NCI-H1930 (cell line): ENCODE results near the gene ZMYND10.

Experiments
- DNase-seq, 2 experiments: peaks; one replicate each; lab custom pipeline; 2025; lab: John Stamatoyannopoulos, UW

The ZMYND10 gene

DNA sequence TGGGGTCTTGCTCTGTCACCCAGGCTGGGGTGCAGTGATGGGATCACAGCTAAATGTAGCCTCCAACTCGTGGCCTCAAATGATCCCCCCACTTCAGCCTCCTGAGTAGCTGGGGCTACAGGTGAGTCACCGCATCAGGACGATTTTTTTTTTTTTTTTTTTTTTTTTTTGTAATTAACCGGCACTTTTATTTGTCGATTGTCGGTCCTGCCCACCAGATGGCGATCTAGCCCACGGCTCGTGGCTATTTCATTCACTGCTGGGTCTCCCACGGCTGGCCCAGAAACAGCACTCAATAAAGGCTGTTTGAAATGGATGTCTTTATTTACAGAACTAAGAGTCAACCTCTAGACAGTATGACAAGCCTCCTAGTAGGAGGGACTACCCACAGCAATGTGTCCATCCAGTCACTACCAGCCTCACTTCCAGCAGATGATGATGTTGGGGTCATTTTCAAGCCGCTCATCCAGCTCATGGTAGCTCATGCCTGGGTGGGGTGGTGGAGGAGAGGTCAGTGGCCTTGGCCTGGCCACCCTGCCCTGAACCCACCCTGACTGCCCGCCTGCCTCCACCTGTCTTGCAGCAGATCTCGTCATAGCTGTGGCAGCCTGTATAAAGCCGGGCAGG lies 1.8 kb upstream of the ZMYND10 start:
- peak in 1 of 2 experiments; percentile 29 for DNase-seq

DNA sequence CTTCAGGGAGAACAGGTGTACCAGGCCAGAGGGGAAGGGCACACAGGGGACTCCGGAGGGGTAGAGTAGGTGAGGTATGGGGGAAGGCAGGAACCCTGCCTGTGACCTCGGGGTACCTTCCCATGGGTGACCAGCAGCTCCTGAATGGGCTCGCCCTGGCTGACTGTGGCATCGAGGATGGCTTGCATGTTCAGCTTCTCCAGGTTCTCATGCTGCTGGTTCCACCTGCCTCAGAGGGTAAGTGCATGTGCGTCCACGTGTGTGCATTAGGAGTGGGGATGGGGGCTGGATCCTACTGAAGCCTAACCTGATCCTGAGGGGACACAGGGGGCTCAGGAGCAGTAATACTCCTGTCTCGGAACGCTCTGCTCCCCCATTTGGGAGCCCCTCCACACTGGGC lies 524 bp downstream of the ZMYND10 start:
- DNase-seq: no peak

DNA sequence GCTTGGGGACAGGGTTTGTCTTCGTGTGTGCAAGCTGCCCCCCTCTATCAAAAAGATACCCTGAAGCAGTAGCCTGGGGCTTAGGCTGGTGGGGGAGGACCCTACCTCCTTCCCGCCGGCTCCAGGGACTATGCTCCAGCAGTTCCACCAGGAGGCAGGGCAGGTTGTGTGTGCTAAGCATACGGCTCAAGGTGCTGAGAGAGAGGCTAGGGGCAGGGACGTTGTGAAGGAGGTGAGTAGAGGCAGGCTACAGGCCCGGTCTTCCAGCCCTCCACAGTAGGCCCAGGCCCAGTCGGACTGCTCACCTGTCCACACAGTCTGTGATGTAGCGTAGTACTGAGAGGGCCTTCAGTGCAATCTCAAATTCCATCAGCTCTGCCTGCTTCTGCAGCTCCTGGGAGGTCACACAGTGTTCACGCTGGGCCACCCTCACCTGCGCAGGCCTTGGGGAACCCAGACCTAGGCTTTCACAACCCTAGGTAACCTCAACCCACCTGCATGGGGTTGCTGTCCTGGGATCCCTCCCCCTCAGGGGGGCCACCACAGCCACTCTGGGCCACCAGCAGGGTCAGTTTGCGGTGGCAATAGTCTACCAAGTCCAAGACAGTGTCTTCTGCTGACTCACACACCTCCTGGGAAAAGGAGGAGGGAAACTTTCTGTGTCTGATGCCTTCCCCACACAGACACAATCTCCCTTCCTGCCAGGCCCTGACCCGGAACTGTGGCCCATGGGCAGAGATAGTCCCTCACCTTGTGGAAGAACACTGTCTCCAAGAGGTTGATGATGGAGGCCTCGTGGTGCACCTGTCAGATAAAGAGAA lies 2.5 kb downstream of the ZMYND10 start:
- DNase-seq: no peak

DNA sequence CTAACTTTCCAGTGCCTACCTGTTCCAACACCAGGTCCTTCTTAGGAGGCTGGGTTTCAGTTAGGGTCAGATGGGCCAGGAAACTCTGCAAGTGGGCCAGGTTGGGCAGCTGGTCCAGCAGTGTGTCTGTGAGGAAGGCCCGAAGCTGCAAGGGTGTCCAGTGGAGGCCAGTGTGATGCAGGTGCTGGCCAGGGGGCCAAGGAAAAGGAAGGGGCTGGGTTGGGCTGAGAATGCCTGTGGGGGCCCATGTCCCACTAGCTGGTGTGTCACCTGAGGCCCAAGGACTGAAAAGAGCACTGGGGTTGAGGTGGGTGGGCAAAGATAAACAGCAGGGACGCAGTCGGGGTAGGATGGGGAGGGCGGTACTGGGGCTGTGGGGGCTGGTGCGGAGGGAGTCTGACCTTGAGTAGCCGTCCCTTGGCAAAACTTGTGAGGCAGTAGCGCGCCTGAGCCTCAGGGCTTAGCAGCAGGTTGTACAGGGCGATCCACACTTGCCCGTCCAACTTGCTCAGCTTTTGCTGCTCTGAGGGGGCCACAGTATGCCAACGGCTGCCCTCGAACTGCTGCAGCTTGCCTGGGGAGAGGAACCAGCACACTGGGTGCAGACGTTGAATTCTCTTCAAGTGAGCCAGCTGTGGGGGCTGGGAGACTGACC lies 3.4 kb downstream of the ZMYND10 start:
- no peak for DNase-seq

DNA sequence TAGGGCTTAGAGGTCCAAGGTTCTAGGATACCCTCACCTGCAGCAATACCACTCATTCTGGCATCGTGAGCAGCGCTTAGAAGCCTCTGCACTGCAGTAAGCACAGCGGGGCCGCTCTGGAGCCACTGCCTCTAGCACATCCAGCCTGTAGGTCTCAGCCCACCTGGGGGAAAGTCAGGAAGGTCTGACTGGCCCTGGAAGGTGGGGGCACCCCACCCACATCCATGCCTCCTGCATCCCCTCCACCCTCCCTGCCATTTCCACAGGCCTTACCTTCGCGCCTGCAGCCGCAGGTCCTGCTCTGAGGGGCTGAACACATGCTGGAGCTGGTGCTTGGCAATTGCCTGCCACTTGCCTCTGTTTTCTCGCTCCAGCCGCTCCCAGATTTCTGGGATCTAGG lies 4.0 kb downstream of the ZMYND10 start:
- no peak for DNase-seq

DNA sequence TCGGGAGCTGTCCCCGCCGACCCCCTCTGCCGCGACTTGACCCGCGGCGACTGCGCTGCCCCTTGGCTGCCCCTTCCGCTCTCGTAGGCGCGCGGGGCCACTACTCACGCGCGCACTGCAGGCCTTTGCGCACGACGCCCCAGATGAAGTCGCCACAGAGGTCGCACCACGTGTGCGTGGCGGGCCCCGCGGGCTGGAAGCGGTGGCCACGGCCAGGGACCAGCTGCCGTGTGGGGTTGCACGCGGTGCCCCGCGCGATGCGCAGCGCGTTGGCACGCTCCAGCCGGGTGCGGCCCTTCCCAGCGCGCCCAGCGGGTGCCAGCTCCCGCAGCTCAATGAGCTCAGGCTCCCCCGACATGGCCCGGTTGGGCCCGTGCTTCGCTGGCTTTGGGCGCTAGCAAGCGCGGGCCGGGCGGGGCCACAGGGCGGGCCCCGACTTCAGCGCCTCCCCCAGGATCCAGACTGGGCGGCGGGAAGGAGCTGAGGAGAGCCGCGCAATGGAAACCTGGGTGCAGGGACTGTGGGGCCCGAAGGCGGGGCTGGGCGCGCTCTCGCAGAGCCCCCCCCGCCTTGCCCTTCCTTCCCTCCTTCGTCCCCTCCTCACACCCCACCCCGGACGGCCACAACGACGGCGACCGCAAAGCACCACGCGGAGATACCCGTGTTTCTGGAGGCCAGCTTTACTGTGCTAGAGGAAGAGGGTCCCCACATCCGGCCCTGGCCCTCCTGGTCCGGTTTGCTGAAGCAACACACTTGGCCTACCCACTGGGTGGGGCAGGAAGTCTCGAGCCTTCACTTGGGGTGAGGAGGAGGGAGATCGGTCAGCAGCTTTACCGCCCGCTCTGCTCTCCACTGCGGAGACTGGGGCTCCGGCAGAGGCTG lies 4.8 kb downstream of the ZMYND10 start, which contains the start of gene RASSF1:
TSS of gene RASSF1 (minus strand) at position 389 of the 882 bp plus-strand sequence. CDS start at position 358, 31 bp downstream.
- DNase-seq: no peak

DNA sequence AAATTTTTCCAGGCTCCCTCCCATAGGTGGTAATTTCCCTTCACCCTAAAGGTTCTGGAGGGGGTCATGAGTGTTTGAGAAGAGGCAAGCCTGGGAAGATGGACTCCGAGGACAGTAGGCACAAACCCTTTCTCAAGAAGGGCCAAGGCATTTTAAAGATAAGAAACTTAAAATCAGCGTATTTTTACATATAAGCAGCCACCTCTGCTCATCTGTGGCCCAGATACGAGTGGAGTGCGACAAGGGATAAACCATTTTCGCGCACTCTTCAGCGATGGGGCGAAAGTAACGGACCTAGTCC lies 5.4 kb downstream of the ZMYND10 start:
- DNase-seq: no peak

DNA sequence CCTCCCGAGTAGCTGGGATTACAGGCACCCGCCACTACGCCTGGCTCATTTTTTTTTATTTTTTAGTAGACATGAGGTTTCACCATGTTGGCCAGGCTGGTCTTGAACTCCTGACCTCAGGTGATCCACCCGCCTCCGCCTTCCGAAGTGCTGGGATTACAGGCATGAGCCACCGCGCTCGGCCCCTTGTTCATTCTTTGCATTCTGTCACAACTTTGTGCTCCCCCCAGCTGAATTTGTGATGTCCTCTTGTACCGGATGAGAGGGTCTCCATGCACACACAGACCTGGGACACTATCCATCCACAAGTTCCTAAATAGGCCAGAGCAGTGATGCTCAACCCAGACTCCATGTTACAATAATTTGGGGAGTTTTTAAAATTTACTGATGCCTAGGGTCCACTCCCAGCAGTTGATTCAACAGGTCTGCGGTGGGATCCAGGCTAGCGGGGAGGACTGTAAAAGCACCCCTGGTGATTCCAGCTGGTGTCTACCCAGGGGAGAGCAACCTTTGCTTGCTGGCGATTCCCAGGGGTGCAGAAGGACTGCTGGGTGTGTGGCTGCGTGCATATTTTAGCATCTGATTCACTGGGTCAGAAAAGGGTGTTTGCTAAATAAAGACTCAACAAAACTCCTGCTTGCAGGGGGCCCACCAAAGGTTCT lies 5.9 kb downstream of the ZMYND10 start:
- DNase-seq: no peak

DNA sequence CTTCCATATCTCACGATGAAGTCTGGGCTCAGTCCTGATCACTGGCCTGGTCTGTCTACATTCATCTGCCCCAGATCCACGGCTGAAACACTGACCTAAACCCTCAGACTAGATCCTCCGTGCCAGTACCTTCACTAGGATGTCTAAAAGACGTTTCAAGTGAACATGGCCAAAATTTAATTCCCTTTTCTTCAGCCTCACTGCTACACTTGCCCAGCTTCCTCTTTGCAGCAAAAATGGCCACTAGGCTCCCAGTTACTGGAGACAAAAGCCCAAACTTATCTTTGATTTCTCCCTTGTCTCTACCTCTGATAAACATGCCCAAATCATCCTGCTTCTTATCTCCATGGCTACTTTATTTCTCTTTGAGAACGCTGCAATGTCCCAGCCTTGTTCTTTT lies 6.6 kb downstream of the ZMYND10 start:
- DNase-seq: no peak

DNA sequence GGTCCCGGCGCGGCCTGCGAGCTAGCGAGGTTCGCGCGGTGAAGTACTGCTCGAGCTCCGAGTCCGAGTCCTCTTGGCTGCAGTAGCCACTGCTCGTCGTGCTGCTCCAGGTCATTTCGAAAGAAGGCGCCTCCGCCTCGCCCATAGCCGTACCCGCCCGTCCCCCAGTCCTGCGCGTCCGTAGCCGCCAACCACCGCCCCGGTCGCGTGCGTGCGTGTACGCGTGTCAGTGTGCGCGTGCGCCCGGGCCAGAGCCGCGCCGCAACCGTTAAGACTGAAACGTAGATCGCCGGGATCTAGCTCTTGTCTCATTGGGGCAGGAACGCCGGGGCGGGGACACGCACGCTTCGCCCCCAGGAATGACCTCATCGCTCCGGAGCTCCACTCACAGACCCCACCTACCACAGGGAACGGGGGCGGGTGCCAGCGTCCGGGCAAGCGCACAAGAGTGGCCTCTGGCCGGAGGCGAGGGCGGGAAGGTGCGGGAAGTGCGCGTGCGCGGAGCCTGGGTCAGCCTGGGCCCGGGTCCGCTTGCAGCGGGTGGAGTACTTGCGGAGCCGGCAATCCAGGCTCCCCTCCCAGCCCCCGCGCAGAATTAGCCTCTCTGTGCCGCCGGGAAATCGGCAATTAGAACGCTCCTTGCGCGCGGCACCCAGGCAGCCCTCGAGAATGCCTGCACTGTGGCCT lies 8.2 kb downstream of the ZMYND10 start:
- DNase-seq: peak; percentile 93 to 95

DNA sequence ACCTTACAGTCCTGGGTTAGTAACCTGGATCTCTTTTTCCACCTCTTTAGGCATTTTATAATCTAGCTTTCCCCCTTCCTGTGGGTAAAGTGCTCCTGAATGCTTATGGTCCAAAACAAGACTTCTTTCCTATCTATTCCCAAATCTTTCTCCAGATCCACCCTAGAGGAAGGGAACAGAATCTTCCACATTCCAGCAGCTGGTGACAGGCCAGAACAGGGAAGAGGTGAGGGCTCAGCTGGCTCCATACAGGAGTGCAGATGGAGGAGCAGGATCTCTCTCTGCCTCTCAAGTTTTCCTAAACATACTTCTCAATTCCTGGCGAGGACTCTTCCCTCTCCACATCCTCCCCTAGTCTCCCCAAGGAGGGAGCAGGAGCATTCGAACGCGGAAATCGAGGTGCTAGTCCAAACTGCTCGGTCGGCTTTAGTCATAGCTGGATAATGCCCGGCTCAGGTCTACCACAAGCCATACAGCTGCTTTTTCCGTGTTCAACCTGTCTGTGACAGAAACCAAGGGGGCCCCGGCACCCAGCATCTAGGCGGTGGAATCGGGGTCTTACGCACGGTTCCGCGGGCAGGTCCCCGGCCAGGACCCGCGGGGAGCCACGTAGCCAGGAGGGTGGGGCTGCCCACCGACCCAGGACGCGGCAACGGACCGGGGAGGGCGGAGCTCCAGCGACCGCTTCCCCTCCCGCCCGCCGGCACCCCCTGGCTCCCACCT lies 8.9 kb downstream of the ZMYND10 start:
- no peak for DNase-seq

DNA sequence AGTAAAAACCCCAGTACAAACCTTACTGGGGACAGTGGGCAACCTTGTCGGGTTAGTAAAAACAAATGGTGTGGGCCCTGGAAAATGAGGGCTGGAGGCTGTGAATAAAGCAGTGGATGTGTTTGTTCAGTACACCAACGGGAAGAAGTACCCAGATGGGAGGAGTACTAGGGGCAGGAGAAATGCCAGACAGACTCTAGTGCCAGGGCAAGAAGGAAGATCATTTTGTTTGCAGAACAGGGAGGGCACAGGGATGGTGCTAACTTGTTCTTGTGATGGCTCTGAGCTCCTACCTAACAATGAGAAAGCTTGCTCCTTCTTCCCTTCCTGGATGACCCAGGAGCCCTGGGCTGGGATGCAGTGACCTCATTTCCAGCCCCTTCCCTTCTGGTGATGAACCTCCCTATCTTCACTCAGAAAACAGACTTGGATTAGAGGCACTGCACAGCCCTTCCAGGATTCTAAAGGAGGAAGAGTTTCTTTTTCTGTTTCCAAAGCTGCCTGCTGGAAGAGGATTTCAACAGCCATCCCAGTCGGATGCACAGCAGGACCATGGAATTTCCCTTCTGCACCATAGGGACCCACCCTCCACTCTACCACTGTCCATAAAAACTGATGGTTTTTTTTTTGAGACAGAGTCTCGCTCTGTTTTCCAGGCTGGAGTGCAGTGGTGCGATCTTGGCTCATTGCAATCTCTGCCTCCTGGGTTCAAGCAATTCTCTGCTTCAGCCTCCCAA lies 11.0 kb downstream of the ZMYND10 start:
- no peak for DNase-seq

DNA sequence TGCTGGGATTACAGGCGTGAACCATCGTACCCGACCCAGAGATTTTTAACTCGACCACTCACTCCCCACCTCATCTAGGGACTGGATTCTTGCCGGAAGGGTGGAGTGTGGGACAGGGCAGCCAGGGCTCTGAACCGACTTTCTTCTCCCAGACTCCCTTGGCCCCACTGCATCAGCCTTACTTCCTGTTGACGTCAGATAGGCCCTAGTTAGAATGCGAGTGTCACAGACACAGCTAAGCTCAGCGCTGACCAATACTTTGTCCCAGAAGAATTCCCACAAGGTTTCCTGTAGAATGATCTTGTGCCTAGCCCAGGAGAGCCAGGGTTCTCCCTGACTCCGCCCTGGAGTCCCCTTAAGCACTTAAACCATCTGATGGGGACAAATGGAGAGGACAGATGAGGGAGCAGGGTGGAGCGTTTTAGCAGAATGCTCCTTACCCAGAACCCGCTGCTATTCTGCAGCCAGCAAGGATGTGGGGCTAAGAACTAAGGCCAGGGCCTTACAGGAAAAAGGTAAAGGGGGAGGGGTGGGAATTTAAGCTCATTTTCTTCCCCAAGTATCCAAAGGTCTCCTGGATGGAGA lies 11.7 kb downstream of the ZMYND10 start:
- no peak for DNase-seq

DNA sequence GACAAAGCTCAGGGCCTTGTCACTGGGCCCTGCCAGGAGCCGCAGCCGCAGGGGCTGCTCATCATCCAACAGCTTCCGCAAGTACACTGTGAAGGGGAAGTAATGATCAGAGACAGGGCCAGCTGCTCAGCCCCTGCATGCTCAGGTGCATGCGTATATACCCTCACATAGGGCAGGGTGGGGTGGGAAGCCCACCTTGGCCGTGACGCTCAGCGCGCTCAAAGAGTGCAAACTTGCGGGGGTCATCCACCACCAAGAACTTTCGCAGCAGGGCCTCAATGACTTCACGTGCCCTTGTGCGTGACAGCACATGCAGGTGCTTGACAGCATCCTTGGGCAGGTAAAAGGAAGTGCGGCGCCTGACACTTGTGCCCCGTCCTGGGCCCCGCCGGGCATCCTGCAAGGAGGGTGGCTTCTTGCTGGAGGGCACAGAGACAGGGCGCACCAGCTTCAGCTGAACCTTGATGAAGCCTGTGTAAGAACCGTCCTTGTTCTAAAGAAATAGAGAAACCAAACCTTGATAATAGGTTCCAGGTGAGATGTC lies 14.1 kb downstream of the ZMYND10 start:
- no peak for DNase-seq

DNA sequence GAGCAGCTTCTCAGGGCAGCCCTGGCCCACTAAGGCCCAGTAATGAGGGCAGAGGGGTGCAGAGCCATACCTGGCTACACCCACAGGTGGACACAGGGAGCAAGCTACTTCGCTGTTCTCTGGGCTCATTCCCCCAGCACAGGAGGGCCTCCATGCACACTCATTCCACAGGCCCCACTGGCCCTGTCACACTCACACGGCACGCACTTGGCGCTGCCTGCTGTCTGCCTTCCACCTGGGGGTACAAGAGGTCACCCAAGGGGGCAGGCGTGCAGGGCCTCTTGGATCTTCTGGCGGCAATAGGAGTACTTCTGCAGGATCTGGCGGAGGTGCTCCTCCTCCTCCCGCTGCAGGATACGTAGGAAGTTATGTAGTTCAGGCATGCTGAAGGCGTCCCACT lies 15.2 kb downstream of the ZMYND10 start:
- DNase-seq: no peak

DNA sequence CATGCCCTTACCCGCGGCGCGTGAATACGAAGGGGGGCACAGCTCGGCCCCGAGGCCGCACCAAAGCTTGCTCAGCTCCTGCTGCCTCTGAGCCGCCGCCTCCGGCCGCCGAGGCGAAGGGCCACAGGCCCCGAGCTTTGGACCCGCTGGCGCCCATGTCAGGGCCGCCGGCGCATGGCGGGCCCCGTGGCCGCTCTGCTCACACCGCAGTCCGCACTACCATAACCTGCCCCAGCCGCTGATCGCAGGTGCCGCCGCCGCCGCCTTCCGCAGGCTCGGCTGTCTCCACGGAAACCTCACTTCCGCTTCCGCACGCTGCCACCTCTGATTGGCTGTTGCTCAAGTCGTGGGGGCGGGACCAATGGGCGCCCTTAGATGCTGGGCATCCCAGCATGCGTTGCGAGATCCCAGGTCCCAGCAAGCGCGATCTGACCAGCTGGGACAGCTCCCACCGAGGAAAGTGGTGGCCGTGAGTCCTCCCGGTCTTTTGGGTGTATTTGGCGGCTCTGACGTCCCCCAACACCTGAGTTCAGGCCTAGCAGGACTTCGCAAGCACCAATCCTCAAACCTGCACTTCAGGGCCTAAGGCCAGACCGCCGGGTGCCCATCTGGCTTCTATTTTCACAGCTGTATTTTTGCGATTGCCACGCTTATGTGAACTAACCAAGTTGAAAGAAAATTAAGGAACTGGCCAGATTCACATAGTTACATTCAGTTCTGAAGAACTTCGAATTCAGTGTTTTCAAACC lies 17.4 kb downstream of the ZMYND10 start, which contains the start of gene TUSC2:
TSS of gene TUSC2 (minus strand) at position 281 of the 749 bp plus-strand sequence. CDS start at position 157, 124 bp downstream.
- DNase-seq: peak; percentile 90

DNA sequence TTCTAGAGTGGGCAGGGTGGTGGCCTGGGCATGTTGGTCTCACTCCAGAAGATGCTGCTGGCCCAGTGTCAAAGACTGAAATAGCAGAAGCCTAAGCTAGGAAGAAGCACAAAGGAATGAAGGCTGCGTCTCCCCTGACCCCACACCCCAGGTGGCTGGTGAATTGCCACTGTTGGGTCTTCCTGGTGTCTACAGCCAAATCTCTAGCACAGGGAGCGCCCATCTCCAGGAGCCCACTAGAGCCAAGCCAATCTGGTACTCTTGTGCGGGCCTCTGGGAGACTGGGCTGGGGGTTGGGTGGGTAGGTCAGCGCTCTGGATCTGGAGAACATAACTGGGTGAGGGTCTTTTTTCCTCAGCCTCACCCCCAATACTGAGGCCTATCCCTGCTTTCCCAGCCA lies 18.4 kb downstream of the ZMYND10 start:
- no peak for DNase-seq

DNA sequence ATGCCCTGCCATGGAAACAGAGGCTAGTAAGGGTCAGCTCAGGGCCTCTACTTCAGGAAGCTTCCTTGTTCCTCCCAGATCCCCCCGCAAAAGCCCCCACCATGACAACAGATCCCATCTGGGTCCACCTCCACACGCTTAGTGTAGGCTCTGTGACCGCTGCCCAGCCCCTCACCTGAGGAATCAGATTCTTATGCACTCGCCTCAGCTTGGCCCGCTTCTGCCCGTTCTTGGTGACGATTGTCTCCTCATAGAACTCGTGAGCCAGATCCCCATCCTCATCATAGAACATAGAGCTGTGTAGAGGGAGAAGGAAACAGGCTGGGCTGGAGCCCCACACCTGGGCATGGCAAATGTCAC lies 19.4 kb downstream of the ZMYND10 start:
- no peak for DNase-seq
